Ascending aorta (tissue), 2 donors: Measurements from ENCODE around the gene ELANE. TPM values are rescaled to one million over a fixed set of nuclear protein-coding genes. Genes with fewer than 3 reads are reported as not detected.

ENCODE experiments used
- DNase-seq, 2 donors: peaks; one replicate each; pipeline ENCODE4 v3.0.0-alpha.2; 2019; ENCODE audit warnings: low spot score in 2 of 2
- H3K27ac ChIP-seq, 2 donors: fragments of 200-600 bp; sonication (generic); one replicate each; pipeline ENCODE4 v1.5.1; 2016 to 2017; ENCODE audit warnings: mild to moderate bottlenecking in 1 of 2
- H3K27me3 ChIP-seq: fragments of 200-600 bp; sonication (generic); one replicate; pipeline ENCODE4 v1.5.1; 2017
- H3K36me3 ChIP-seq, 2 donors: fragments of 200-600 bp; sonication (generic); one replicate each; pipeline ENCODE4 v1.5.1; 2016
- H3K4me1 ChIP-seq, 2 donors: fragments of 200-600 bp; sonication (generic); one replicate each; pipeline ENCODE4 v1.5.1; 2016 to 2017; ENCODE audit warnings: mild to moderate bottlenecking in 1 of 2
- H3K4me3 ChIP-seq, 2 donors: fragments of 200-600 bp; sonication (generic); one replicate each; pipeline ENCODE4 v1.5.1; 2016 to 2017; ENCODE audit warnings: mild to moderate bottlenecking in 1 of 2
- H3K9me3 ChIP-seq, 2 donors: fragments of 200-600 bp; sonication (generic); one replicate each; pipeline ENCODE4 v1.5.1; 2016
- CTCF ChIP-seq, 3 experiments: fragments of 200-600 bp in 2 of 3; fragments of 450-650 bp in 1 of 3; sonication (generic) in 2 of 3; IDR thresholded peaks; one replicate each; pipeline ENCODE4 v1.5.1; 2016 to 2019; ENCODE audit warnings: antibody characterized with exemption in 3 of 3, mild to moderate bottlenecking in 1 of 3, moderate library complexity in 1 of 3
- intact Hi-C: fragments of 100-400 bp; cut with DNase I; formaldehyde crosslinking; loops from one replicate; pipeline ENCODE4 v1.15.1; 2023
- total RNA-seq: library from RNA; depleted of rRNA; stranded (reverse); fragments of >200 nt; gene quantifications from one replicate; pipeline ENCODE4 v1.1.0, GENCODE V29; 2016

ELANE gene
- total RNA-seq, 1 donor from 2014 or later: not detected

- no peak for DNase-seq
- intact Hi-C loops: no loop called here
- Histone ChIP-seq H3K27ac (no peak overlapping the region), H3K36me3 (peaks cover 71 to 76% of the 10 kb centered on the region in 2 donors), H3K27me3 (no peaks in the 10 kb centered on the region), H3K9me3 (no peaks in the 10 kb centered on the region), H3K4me1 (peaks cover 21 to 30% of the 10 kb centered on the region in 2 donors), H3K4me3 (no peak overlapping the region)
- no peak for TF ChIP-seq CTCF (IDR thresholded peaks at IDR 0.05)
Observed at GRCh38 chr19:805166-805551, 46.9 kb upstream of the ELANE start.

DNA sequence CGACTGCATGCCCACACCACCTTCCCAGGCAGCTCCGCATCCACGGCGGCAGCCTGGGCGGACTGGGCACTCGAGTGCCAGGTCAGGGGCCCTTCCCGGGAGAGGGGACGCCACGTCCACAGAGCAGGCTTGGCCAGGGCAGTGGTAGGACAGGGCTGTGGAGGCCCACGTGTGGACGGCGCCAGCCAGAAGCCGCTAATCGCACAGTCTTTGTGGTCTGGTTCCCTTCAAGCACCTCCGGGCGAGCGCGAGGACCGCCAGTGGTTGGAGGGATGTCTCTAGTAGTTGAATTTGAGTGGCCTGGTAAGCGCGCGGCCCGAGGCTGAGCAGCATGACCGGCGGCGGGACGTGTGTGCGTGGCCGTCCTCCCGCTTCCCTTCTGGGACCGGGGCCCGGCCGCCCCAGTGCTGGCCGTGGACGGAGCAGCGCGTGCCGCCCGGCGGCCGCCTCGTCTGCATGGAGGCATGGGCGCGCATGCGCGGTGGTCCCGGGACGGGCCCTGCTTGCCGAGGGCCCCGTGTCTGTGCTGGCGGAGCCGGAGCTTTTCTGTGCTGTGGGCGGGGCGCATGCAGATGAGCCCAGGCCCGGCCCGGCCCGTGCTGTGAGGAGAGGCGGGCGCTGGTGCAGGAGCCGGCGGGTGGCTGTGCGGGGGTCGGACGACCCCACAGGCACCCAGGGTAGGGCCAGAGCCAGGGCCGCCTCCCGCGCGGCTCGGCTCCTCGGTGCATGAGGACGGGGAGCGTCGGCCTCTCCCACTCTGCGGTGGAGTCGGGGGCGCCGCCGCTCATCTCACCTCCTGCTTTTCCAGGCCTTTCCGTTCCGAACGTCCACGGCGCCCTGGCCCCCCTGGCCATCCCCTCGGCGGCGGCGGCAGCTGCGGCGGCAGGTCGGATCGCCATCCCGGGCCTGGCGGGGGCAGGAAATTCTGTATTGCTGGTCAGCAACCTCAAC is 46.2 kb upstream of the ELANE start:
- Histone ChIP-seq H3K4me3 (no peak overlapping the region), H3K9me3 (no peaks in the 10 kb centered on the region), H3K27ac (no peak overlapping the region), H3K4me1 (peaks cover 14 to 23% of the 10 kb centered on the region in 2 donors), H3K27me3 (no peaks in the 10 kb centered on the region), H3K36me3 (peaks cover 77 to 78% of the 10 kb centered on the region in 2 donors)
- intact Hi-C loops: no loop called here
- no peak for DNase-seq
- TF ChIP-seq CTCF (IDR thresholded peaks at IDR 0.05): no peak

GRCh38 chr19:806815-807421 is 45.2 kb upstream of the ELANE start:
- Histone ChIP-seq H3K27ac (no peak overlapping the region), H3K27me3 (no peaks in the 10 kb centered on the region), H3K36me3 (peaks cover 88 to 89% of the 10 kb centered on the region in 2 donors), H3K9me3 (no peaks in the 10 kb centered on the region), H3K4me3 (no peak overlapping the region), H3K4me1 (peaks cover 7 to 12% of the 10 kb centered on the region in 2 donors)
- no peak for DNase-seq
- intact Hi-C loops: no loop called here
- TF ChIP-seq CTCF (IDR thresholded peaks at IDR 0.05): no peak

- peaks cover 91 to 93% of the 10 kb centered on the region in 2 donors for H3K36me3 ChIP-seq
- no peak for TF ChIP-seq CTCF (IDR thresholded peaks at IDR 0.05)
- DNase-seq: no peak
- H3K4me3 ChIP-seq: no peak overlapping the region
- intact Hi-C loops: no loop called here
- H3K9me3 ChIP-seq: no peaks in the 10 kb centered on the region
- no peaks in the 10 kb centered on the region for H3K27me3 ChIP-seq
- H3K27ac ChIP-seq: no peak overlapping the region
- H3K4me1 ChIP-seq: peaks cover 0 to 4% of the 10 kb centered on the region in 2 donors
Observed at GRCh38 chr19:807627-808422, 44.3 kb upstream of the ELANE start.

DNA sequence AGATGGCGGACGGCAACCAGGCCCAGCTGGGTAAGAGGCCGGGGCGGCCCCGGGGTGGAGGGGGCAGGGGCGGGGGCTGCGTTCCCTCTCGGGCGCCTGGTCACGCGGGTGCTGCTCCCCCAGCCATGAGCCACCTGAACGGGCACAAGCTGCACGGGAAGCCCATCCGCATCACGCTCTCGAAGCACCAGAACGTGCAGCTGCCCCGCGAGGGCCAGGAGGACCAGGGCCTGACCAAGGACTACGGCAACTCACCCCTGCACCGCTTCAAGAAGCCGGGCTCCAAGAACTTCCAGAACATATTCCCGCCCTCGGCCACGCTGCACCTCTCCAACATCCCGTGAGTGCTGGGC is 43.7 kb upstream of the ELANE start:
- no peaks in the 10 kb centered on the region for H3K4me1 ChIP-seq
- H3K36me3 ChIP-seq: peaks cover 88 to 94% of the 10 kb centered on the region in 2 donors
- intact Hi-C loops: no loop called here
- H3K27me3 ChIP-seq: no peaks in the 10 kb centered on the region
- no peak for DNase-seq
- no peak for TF ChIP-seq CTCF (IDR thresholded peaks at IDR 0.05)
- no peaks in the 10 kb centered on the region for H3K9me3 ChIP-seq
- no peak overlapping the region for H3K4me3 ChIP-seq
- no peak overlapping the region for H3K27ac ChIP-seq
